ENCODE results near the gene HEPN1. TPM values are rescaled to one million over a fixed set of nuclear protein-coding genes. Genes with fewer than 3 reads are reported as not detected.
A peak's percentile ranks its signal among the peaks of the same experiment; 100 is the strongest.

The HEPN1 gene
- total and polyA plus RNA-seq, 10 donors = 0.25 TPM; not detected in 9

DNA sequence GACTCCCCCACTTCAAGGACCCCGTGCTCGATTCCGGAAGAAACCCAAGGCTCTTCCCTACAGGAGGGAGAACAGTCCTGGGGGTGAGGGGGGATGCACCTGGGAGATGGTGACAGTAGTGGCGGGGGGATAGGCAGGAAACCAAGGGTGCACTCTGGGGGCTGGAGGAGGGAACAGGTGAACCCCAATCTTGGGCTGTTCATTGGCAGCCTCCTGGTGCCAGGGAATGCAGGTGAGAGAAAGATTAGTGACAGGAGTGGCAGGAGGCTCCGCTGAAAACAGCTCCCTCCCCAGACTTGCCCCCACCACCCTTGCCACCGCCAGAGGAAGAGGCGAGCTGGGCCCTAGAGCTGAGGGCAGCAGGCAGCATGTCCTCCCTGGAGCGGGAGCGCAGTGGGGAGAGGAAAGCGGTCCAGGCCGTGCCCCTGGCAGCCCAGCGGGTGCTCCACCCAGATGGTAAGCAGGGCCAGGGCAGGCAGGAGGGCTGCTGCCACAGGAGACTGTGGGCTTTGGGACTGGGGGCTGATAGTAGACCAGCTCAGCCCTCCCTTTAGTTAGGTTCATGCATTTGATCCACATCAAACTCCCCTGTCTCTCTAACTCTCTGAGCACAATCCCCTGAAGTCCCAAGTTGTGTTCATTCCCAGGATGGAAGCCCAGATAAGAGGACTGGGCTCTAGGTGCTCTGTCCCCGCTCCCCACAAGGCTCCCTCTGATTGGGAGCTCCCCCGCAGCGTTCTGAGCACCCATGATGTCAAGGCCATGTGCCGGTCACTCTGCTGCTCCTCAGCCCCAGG is 39.4 kb upstream of the HEPN1 start:
- peak; percentile 82 for DNase-seq
- peaks cover 0 to 8% (median 0%) of the 10 kb centered on the region in 6 donors for H3K36me3 ChIP-seq
- H3K9me3 ChIP-seq = no peaks in the 10 kb centered on the region
- intact Hi-C loops (cut with DNase I; ENCODE audit: low total_unique reads) = no loop called here
- H3K4me1 ChIP-seq = peaks cover 20 to 83% (median 57%) of the 10 kb centered on the region in 6 donors
- WGBS, 5 donors = 61 to 77% (median 67%) methylated on average over 16 of the region's 16 CpGs
- peaks cover 0 to 47% (median 3%) of the 10 kb centered on the region in 7 donors for H3K27me3 ChIP-seq (replicated peaks in 1 of 7)
- H3K27ac ChIP-seq = peak overlapping the region in 7 of 8 donors; percentile 5 to 89 (median 34)
- TF ChIP-seq, protein P1, sequence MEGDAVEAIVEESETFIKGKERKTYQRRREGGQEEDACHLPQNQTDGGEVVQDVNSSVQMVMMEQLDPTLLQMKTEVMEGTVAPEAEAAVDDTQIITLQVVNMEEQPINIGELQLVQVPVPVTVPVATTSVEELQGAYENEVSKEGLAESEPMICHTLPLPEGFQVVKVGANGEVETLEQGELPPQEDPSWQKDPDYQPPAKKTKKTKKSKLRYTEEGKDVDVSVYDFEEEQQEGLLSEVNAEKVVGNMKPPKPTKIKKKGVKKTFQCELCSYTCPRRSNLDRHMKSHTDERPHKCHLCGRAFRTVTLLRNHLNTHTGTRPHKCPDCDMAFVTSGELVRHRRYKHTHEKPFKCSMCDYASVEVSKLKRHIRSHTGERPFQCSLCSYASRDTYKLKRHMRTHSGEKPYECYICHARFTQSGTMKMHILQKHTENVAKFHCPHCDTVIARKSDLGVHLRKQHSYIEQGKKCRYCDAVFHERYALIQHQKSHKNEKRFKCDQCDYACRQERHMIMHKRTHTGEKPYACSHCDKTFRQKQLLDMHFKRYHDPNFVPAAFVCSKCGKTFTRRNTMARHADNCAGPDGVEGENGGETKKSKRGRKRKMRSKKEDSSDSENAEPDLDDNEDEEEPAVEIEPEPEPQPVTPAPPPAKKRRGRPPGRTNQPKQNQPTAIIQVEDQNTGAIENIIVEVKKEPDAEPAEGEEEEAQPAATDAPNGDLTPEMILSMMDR (IDR thresholded peaks at IDR 0.05 in 8 of 11, conservative IDR thresholded peaks at IDR 0.05 in 3 of 11) = no peak
- TF ChIP-seq POLR2AphosphoS5 (IDR thresholded peaks at IDR 0.05) = peak; percentile 51 to 85 (median 80)
- no peak overlapping the region for H3K4me3 ChIP-seq

DNA sequence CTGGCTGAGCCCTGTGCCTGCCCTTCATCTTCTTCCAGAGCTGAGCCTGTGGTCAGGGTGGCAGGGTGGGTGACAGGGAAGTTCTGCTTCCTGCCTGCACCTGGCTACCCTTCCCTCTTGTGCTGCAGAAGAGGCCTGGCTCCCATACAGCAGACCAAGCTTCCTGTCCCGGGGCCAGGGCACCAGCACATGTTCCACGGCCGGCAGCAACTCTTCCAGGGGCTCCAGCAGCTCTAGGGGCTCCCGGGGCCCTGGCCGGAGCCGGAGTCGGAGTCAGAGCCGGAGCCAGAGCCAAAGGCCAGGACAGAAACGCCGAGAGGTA is 38.8 kb upstream of the HEPN1 start:
- Histone ChIP-seq H3K9me3 (no peaks in the 10 kb centered on the region), H3K36me3 (peaks cover 0 to 8% (median 0%) of the 10 kb centered on the region in 6 donors), H3K27ac (peak overlapping the region in 7 of 8 donors; percentile 5 to 89 (median 34)), H3K4me3 (no peak overlapping the region), H3K4me1 (peaks cover 20 to 88% (median 60%) of the 10 kb centered on the region in 6 donors), H3K27me3 (replicated peaks in 1 of 7) (peaks cover 0 to 42% (median 3%) of the 10 kb centered on the region in 7 donors)
- intact Hi-C loops (cut with DNase I; ENCODE audit: low total_unique reads) = no loop called here
- TF ChIP-seq, protein P1 (IDR thresholded peaks at IDR 0.05 in 8 of 11, conservative IDR thresholded peaks at IDR 0.05 in 3 of 11) = no peak
- TF ChIP-seq POLR2AphosphoS5 (IDR thresholded peaks at IDR 0.05) = peak in 1 of 3 donors; percentile 44
- WGBS, 5 donors = 32 to 47% (median 39%) methylated on average over 8 to 10 of the region's 10 CpGs
- peak; percentile 76 for DNase-seq

DNA sequence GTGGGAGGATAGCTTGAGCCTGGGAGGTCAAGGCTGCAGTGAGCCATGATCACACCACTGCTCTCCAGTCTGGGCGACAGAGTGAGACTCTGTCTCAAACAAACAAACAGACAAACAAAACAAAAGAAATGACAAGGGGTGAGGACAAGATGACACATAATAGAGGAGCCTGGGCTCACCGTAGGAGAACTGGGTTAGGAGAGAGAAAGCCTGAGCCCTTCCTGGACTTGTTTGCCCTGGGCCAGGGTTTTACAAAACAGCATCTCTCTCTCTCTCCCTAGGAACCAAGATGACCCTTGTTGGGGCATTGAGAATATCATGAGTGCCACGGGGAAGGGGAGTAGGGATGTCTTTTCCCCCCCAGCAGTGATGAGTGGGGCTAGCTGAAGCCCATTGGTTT is 38.1 kb upstream of the HEPN1 start:
- peaks cover 0 to 35% (median 0%) of the 10 kb centered on the region in 7 donors for H3K27me3 ChIP-seq (replicated peaks in 1 of 7)
- H3K27ac ChIP-seq = peak overlapping the region in 4 of 8 donors; percentile 34 to 89 (median 50)
- no peak for DNase-seq
- 65 to 76% (median 71%) methylated on average over 3 of the region's 3 CpGs for WGBS, 5 donors
- peaks cover 0 to 8% (median 0%) of the 10 kb centered on the region in 6 donors for H3K36me3 ChIP-seq
- peaks cover 20 to 88% (median 58%) of the 10 kb centered on the region in 6 donors for H3K4me1 ChIP-seq
- H3K9me3 ChIP-seq = no peaks in the 10 kb centered on the region
- no peak for TF ChIP-seq POLR2AphosphoS5 (IDR thresholded peaks at IDR 0.05)
- no peak for TF ChIP-seq POLR2A (IDR thresholded peaks at IDR 0.05)
- TF ChIP-seq, protein P1 (IDR thresholded peaks at IDR 0.05 in 8 of 11, conservative IDR thresholded peaks at IDR 0.05 in 3 of 11) = no peak
- intact Hi-C loops (cut with DNase I; ENCODE audit: low total_unique reads) = no loop called here
- no peak overlapping the region for H3K4me3 ChIP-seq

DNA sequence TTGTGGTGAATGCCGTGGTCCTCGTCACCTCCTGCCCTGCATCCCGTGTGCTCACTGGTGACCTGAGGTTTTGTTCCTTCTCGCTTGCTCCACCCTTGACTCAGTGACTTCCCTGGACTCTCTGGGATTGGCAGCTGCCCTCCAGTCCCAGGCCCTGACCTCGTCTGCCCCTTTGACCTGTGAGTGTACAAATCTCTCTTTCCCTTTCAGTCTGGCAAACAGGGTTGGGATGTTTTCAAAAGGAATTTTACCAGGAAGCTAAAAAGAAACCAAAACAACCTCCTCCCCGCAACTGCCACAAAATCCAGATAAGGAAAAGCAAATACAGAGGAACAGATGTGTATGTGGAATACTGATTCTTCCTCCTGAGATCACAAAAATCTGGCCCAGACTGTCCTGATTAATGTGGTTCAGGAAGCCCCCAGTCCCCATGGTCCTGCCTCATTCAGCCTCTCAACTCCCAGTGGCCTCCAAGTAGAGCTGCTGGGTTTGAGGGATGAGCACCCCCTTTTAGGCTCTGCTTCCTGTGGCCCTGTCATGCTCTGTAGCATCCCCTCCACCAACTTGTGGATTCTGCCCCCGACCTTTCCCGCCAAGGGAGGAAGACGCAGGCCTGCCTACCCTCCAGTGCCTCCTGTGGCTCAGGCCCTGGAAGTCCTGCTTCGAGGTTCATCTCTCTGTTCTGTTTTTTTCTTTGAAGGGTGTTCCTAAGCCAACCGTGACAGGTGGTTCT is 36.5 kb upstream of the HEPN1 start:
- Histone ChIP-seq H3K27ac (peak overlapping the region in 7 of 8 donors; percentile 65 to 80 (median 76)), H3K9me3 (no peaks in the 10 kb centered on the region), H3K27me3 (replicated peaks in 1 of 7) (peaks cover 0 to 23% (median 0%) of the 10 kb centered on the region in 7 donors), H3K36me3 (peaks cover 0 to 21% (median 0%) of the 10 kb centered on the region in 6 donors), H3K4me1 (peaks cover 13 to 88% (median 55%) of the 10 kb centered on the region in 6 donors), H3K4me3 (no peak overlapping the region)
- intact Hi-C loops (cut with DNase I; ENCODE audit: low total_unique reads) = no loop called here
- WGBS, 5 donors = 49 to 60% (median 53%) methylated on average over 11 of the region's 11 CpGs
- no peak for DNase-seq
- TF ChIP-seq POLR2A (IDR thresholded peaks at IDR 0.05) (no peak), POLR2AphosphoS5 (IDR thresholded peaks at IDR 0.05) (peak in 2 of 3 donors; percentile 67 to 79)
- TF ChIP-seq, protein P1 (IDR thresholded peaks at IDR 0.05 in 8 of 11, conservative IDR thresholded peaks at IDR 0.05 in 3 of 11) = no peak
